DMS153 (cell line): Measurements from ENCODE around the gene ART5.
A peak's percentile ranks its signal among the peaks of the same experiment; 100 is the strongest.
"Not testable (repeated sequence)": the region's sequence is repeated elsewhere in the genome, so short reads cannot be mapped to it uniquely, and the experiment has no call there.

Experiments used
- DNase-seq: peaks from one replicate; lab custom pipeline; 2025; lab: John Stamatoyannopoulos, UW

The ART5 gene

DNA sequence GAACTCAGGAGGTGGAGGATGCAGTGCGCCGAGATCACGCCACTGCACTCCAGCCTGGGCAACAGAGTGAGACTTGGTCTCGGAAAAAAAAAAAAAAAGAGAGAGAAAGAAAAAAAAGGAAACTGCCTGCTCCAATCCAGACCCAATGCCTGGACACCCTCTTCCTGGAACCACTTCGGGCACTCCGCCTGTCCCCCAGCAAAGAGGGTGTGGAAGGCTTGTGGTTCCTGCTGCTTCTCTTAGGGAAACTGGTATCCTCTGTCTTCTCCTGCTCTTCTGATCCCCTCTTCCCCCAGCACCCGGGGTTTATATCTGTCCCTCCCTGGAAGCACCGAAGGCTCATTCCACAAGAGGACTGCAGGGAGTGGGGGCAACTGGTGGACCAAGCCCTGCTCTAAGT lies 16.5 kb upstream of the ART5 start:
- DNase-seq: no peak

DNA sequence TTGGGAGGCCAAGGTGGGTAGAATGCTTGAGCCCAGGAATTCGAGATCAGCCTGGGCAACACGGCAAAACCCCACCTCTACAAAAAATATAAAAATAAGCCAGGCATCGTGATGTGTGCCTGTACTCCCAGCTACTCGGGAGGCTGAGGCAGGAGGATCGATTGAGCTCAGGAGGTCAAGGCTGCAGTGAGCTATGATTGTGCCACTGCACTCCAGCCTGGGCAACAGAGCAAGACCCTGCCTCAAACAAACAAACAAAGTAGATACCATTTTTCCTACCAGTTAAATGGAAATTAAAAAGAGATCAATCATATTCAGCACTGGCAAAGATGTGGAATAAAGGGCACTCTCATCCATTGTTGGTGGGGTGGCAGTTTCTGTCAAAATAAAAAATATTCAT lies 15.5 kb upstream of the ART5 start:
- DNase-seq: not testable (repeated sequence)

DNA sequence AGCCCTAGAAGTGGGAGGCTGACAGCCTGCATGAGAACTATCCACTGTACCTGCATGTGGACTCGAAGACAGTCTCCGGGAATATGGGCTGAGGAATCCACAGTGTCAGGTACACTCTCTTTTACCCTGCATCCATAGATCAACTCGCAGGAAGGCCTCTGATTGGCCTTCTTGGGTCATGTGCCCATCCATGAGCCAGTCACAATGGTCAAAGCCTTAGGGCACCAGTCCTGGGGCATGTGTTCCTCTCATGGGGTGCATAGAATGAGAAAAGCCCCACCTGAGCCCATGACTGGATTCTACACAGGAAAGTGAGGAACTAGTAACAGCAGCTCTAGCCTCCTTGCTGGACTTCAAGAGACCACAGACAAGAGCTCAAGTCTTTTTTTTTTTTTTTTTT lies 13.8 kb upstream of the ART5 start:
- no peak for DNase-seq

DNA sequence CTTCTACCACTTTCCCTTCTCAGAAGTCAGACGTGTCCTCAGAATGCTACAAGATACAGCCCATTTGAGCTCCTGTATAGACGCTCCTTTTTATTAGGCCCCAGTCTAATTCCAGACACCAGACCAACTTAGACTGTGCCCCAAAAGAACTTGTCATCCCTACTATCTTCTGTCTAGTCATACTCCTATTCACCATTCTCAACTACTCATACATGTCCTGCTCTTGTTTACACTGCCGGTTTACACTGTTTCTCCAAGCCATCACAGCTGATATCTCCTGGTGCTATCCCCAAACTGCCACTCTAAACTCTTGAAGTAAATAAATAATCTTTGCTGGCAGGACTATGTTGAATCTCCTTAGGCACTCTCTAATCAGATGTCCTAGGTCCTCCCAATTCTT lies 10.7 kb upstream of the ART5 start:
- DNase-seq: not testable (repeated sequence)

DNA sequence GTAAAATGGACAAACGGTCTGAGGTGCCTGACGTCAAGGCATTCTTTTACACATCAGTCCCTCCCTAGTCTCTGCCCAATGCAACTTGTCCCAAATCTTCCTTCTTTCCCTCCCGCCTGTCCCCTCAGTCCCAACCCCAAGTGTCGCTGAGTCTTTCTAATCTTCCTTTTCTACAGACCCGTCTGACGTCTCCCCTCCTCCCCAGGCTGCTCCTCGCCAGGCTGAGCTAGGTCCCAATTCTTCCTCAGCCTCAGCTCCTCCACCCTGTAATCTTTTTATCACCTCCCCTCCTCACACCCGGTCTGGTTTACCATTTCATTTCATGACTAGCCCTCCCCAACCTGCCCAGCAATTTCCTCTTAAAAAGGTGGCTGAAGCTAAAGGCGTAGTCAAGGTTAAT lies 7.6 kb upstream of the ART5 start:
- DNase-seq: not testable (repeated sequence)

DNA sequence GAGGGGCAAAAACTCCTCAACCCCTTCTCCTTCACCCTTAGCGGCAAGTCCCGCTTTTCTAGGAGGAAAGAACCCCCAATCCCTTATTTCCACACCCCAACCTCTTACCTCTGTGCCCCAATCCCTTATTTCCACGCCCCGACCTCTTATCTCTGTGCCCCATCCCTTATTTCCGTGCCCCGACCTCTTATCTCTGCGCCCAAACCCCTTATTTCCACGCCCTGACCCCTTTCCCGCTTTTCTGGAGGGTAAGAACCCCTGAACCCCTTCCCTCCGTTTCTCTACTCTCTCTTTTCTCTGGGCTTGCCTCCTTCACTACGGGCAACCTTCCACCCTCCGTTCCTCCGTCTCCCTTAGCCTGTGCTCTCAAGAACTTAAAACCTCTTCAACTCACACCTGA lies 7.1 kb upstream of the ART5 start:
- DNase-seq: not testable (repeated sequence)

DNA sequence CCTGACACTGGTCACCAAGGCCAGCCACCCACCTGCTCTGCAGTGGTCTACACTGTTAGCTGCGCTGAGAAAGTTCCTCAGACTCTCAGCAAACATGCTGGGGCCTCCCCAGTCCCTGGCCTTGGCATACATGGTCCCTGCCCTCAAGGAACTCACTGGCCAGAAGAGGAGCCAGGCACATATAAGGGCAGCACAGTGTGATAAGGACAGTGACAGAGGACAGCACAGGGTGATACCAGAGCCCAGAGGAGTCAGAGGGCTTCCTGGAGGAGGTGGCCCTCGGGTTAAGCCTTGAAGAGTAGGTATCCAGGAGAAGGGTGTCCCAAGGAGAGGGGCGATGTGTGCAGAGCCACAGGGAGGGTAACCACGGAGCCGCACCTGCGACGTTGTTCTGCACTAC lies 3.8 kb upstream of the ART5 start:
- DNase-seq: no peak

DNA sequence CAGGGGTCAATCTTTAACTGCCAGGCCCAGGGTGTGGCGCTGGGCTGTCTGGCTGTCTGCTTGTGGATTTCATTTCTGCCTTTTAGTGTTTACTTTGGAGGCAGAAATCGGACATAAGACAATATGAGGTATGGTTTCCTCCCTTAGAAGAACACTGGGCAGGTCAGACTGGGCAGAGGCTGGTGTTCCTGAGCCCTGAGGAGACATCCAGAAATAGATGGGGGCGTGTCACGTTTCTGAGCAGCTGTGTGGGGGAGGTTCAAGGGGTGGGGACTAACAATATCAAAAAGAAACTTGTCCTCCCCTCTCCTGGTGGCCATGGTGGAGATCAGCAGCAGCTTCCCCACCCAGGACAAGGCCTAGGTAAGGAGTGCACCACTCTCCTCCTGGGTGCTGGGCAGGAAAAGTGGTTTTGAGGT lies 3.0 kb upstream of the ART5 start, which contains the start of gene ART1:
Gene ART1 (plus strand): TSS at position 312 of the 419 bp plus-strand sequence. CDS start 14,086 bp downstream, outside the sequence.
- DNase-seq: no peak

DNA sequence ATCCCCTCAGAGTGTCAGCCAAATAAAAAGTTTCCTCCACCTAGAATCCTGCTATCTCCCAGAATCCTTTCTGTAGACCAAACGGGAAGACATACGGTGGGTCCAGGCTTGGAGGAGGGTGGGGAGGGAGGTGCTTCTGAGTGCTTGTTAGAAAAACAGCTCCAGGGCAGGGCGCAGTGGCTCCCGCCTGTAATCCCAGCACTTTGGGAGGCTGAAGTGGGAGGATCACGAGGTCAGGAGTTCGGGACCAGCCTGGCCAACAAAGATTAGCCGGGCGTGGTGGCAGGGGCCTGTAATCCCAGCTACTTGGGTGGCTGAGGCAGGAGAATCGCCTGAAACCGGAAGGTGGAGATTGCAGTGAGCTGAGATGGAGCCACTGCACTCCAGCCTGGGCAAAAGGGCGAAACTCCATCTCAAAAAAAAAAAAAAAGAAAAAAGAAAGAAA lies 1.3 kb upstream of the ART5 start:
- not testable (repeated sequence) for DNase-seq

DNA sequence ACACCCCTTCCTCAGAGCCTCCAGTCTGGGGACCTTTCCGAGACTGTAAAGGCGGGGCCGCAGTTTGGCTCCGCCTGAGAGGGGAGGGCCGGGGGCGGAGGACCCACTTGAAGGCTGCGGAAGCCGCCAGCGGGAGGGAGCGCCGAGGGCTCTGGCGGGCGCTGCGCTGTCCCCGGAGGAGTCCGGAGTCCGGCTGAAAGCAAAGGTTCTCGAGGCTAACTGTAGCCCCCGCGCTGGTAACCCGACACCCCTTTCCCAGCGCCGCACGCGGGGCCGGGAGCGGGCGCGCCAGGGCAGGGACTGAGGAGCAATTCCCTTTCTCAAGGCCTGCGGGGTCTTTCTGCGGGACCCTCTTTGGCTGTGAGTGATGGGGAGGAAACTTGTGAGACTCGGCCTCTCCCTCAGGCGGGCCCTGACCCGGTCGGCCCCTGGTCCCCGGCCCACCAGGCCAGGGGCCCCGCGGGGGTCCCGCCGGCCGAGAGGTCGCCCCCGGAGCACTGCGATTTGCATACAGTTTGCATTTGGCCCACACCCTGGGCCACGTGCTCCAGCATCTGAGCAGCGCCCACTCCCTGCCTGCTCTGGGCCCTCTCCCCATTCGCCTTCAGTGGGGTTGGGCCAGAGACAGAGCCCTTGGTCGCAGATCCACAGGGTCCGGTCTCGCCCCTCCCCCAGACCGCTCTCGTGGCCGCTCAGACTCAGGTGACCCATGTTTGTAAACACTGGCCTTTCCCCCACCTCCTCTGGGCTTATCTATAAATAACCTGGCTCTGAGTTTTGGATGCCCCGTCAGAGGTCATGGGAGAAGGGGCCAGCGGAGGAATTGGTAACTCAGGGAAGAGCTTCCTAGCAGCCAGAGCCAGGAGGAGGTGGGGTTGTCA lies 519 bp upstream of the ART5 start:
- DNase-seq: peak; percentile 72

DNA sequence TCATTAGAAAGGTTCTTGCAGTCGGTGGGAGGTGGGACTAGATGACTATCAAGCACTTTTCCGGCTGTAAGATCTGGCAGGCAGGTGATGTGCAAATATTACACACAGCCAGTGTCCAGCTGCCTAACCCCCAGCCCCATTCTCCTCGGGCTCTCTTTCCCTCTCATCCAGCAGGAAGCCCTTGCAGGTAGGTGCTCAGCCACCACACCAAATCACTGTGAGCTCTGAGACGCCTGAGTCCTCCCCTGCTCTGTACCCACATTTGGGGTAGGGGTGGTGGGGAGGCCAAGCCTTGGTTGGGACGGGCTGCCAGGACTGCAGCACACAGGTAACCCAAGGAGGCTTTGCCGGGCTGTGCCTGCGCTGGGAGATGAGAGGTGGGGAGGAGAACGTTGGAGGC lies 601 bp downstream of the ART5 start:
- no peak for DNase-seq

DNA sequence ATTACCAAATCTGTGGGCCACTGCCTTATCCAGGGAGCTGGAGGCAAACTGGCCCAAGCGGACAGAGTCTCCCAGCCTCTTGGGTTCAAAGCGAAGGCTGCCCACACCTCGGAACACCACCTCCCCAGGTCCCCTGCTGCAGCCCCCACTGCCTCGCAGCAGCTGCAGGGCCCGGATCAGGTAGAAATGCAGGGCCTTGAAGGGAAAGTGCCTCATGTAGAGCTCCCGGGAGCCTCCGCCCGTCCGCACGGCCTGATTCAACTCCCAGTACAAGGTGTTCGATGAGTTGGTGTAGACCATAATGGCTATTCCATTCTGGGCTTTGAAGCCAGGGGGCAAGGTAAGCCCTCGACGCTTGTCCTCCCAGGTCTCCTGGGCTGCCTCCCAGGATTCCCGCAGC lies 2.0 kb downstream of the ART5 start:
- DNase-seq: no peak

DNA sequence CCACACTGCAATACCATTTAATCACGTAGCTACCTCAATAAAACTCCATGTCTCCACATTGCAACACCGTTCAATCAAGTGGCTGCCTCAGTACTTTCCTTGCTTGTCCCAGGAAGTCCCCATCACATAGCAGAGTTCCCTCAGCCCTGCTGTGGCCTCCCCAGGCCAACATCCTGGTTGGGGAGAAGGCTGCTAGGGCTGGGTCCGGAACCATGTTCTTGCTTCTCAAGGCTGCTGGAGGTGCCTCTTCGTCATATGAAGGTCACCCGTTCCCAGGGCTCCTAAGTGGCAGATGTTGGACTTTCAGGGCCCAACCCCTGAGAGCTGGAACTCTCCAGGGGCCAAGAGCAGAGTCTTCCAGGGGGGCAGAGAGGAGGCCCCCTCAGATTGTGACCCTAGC lies 3.3 kb downstream of the ART5 start:
- DNase-seq: no peak

DNA sequence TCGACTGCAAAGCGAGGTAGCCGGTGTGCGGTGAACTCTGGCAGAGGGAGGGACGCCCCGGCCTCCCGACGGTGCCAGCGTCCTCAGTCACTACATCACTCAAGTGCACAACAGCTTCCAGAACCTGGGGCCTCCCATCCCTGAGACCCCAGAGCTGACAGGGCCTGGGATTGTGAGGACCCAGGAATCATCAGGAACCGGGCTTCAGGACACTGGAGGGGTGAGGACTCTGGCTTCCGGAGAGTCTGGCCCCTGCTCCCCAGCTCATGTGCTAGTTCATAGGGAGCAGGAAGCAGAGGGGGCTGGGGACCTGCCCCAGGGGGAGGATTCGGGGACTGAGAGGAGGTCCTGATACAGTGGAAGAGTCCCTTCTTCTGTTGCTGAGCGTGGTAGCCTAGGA lies 4.6 kb downstream of the ART5 start:
- no peak for DNase-seq

DNA sequence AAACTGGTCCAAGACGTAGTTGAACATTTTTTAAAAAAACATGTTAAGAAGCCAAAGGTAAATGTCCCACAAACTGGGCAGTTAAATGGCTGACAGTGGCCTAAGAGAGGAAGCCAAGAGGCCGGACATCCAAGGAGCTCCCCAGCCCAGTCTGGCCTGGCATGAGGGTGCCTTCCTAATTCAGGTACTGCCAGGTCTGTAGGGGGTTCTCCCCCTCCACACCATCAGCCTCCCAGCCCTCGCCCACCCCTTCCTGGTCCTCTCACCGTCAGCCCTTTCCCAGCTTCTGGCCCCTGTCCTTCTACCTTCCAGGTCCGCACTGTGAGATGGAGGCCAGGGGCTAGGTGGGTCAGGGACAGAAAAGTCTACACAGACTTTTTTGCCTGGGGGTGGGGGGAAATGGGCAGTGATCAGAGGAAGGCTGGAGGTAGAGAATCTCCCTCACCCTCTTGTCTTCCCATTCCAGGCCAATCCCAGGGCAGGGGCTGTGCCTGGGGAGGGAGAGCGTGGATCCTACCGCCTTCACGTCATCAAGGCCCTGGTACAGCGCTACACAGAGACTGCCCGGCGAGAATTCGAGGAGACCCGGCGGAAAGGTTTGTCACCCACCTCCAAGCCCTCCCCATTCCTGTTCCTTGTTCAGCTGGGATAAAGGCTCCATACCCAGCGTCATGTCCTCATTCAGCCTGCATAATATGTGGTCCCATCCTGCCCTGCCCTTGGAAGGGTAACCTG lies 6.0 kb downstream of the ART5 start:
- no peak for DNase-seq

DNA sequence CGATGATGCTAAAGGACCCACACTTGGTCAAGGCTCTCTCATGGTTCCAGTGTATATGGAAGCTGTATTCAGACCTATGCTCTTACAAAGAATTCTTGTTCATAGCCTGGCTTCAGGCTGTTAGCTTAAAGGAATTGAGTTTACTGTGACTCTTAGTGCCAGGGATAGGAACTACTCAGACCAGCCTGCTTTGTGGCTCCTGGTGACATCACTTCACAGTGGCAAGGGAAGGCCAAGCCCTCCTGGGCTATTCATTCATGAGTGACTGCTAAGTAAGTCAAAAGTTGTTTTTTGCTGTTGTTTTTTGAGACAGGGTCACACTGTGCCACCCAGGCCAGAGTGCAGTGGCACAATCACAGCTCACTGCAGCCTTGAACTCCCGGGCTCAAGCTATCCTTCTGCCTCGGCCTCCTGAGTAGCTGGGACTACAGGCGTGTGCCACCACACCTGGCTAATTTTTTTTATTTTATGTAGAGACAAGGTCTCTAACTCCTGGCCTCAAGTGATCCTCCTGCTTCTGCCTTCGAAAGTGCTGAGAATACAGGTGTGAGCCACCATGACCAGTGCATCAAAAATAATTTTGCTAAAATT lies 9.6 kb downstream of the ART5 start:
- DNase-seq: no peak

DNA sequence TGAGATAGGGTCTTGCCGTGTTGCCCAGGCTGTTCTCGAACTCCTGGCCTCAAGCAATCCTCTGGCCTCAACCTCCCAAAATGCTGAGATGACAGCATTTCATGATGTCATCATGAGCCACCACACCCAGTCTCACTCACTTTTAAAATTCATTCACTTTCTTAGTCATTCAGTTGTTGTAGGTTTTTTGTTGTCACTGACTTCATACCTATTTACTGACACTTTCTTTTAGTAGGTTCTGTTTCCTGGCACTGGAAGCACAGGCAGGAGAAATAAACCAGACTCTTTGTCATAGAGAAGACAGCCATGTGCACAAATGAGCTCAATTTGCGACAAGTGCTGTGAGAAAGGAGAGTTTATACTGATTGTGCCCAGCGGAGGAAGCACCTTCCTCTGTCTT lies 10.5 kb downstream of the ART5 start:
- no peak for DNase-seq

DNA sequence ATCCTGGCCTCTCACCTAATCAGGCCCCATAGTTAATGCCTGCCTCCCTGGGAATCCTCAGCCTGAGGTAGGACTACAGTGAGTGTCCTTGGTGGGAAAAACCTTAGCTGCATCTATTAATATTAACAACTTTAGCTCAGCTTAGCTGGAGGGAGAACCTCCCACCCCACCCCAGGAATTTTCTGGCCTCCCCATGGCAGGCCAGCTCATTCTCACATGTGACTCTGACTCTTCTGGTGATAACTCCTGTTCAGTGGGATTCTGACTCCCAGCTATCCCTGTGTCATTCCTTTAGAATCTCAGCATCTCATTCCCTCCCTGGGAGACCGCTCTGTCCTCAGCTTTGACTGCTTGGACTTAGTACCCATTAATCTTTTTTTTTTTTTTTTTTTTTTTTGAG lies 14.5 kb downstream of the ART5 start:
- no peak for DNase-seq

DNA sequence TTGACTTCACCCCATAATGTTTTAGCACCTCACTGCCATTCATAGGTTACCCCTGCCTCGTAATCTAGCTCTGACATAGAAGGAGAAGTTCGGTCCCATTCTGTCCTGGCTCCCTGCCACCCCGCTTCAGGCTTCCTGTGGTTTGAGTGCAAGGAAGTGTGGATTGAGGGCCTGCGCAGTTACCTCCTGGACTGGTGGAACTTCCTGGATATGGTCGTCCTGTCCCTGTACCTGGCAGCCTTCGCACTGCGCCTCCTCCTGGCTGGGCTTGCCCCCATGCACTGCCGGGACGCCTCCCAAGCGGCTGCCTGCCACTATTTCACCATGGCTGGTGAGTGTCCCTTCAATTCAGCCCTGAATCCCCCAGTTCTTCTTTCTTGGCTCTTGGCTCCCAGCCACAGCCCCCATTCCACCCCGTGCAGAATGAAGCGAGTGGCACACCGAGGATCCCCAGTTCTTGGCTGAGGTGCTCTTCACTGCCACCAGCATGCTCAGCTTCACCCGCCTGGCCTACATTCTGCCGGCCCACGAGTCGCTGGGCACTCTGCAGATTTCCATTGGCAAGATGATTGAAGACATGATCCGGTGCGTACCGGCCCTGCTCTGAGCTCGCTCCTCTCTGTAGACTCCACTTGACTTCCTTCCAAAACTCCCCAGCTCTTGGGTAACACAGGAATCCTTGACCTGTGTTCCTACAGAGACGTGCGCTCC lies 15.4 kb downstream of the ART5 start:
- DNase-seq: no peak

DNA sequence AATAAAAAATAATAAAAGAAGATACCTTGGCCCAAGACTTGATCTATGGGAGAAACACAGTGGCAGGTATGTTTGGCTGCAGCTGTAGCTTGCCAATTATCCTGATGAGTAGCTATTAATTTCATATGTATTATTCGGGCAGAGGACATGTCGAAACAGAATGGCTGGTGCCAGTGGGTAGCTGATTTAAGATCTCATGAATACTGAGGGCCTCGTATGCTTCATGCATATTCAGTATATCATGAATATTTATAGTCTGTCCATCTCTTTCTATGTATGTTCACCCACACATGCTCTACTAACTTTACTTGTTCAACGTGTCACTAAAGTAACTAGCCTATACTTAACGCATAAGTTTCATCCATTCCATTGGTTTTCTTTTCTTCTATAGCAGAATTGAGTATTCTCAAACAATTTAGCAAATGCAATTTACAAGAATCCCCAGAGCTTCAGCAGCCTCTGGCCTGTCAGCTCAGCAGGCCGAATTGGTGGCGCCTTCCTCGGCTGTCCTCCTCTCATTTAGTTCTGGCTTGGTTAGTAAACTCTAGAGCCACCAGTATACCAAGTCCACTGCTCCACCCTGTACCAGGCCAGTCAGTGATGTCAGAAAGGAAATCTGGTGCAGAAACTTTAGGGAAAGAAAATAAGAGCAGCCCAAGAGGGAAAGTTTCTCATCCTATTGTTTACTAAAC lies 17.9 kb downstream of the ART5 start:
- DNase-seq: no peak

DNA sequence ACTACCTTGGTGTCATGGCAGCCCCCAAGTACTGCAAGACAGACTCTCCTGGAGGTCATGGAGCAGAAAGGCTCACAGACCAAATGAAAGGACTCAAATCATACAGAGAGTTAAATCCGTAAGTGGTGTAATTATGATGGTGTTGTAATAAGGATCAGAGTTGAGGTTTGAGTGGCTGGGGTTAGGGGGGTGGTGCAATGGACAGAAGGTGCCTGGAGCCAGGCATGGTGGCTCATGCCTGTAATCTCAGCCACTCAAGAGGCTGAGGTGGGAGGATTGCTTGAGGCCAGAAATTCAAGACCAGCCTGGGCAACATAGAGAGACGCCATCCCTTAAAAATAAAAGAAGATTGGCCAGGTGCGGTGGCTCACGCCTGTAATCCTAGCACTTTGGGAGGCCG lies 18.7 kb downstream of the ART5 start:
- no peak for DNase-seq

DNA sequence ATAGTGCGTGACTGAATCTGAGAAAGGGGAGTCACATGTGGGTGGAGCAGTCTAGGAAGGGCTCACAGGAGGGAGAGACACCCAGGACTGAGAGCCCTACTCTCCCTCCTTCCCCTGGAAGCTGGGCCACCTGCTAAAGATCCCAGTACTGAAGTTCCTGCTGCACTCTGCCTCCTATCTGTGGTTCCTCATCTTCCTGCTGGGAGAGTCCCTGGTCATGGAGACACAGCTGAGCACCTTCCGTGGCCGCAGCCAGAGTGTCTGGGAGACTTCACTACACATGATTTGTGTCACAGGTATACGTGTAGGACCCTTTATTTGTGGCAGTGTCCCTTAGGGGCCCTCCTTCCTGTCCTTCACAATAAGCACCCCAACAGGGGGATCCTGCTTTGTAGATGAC lies 19.3 kb downstream of the ART5 start:
- no peak for DNase-seq
